Measurements from ENCODE around the gene HYAL3.

- TF ChIP-seq CTCF (IDR thresholded peaks at IDR 0.05): no peak
- TF ChIP-seq POLR2AphosphoS5 (IDR thresholded peaks at IDR 0.05; ENCODE audit: insufficient read depth in 1 of 2, low read depth in 1 of 2): no peak
Measured at GRCh38 chr3:50260942-50261441, 38.2 kb downstream of the HYAL3 start.

Data from vagina (tissue), 2 donors.